SJSA1 (cell line): ENCODE results near the gene MYBL2. TPM values are rescaled to one million over a fixed set of nuclear protein-coding genes. Genes with fewer than 3 reads are reported as not detected.
"Not testable (repeated sequence)": the region's sequence is repeated elsewhere in the genome, so short reads cannot be mapped to it uniquely, and the experiment has no call there.

Source experiments
- DNase-seq, 2 experiments: peaks; one replicate each; pipeline ENCODE4 v3.0.0-alpha.2; 2015 to 2020; ENCODE audit warnings: low spot score in 2 of 2, low read depth in 1 of 2
- H3K27ac ChIP-seq: fragments of 250-450 bp; sonication (Bioruptor Pico); 2 replicates; pipeline ENCODE4 v1.5.1; 2020; ENCODE audit warnings: mild to moderate bottlenecking, moderate library complexity
- H3K27me3 ChIP-seq: fragments of 250-450 bp; sonication (Bioruptor Pico); replicated peaks from 2 replicates; pipeline ENCODE4 v1.5.1; 2020; ENCODE audit warnings: mild to moderate bottlenecking, moderate library complexity
- H3K36me3 ChIP-seq: fragments of 250-450 bp; sonication (Bioruptor Pico); 2 replicates; pipeline ENCODE4 v1.5.1; 2020; ENCODE audit warnings: mild to moderate bottlenecking
- H3K4me1 ChIP-seq: fragments of 250-450 bp; sonication (Bioruptor Pico); replicated peaks from 2 replicates; pipeline ENCODE4 v1.6.1; 2021; ENCODE audit warnings: mild to moderate bottlenecking
- H3K4me3 ChIP-seq: fragments of 250-450 bp; sonication (Bioruptor Pico); 2 replicates; pipeline ENCODE4 v1.5.1; 2020; ENCODE audit warnings: mild to moderate bottlenecking
- H3K9me3 ChIP-seq: fragments of 250-450 bp; sonication (Bioruptor Pico); replicated peaks from 2 replicates; pipeline ENCODE4 v1.5.1; 2020; ENCODE audit warnings: mild to moderate bottlenecking
- total RNA-seq: library from RNA; depleted of rRNA; stranded (reverse); fragments of >200 nt; shearing (Covaris generic); gene quantifications from 2 replicates; pipeline ENCODE4 v1.2.3, GENCODE V29; 2014; rRNA removed

The MYBL2 gene
- total RNA-seq, 1 experiment from 2014 or later = 80.8 TPM

DNA sequence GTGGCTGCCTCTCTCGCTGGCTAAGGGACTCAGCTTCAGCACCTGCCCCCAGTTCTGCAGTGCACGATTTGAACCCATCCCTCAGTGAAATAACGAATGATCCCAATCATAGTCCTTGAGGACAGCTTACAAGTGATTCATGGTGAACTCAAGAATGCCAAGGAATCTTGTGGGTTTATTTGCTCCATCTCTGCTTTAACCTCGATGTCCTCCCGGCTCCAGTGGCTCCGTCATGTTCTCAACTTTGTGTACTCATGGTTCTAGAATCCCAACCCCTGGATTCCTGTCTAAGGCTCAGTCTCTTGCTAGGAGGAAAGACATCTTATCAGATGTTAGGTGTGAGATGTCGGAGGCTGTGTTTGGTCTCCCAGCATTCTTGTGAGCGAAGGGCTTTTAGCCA is 88.9 kb downstream of the MYBL2 start:
- H3K27ac ChIP-seq = peak overlapping the region; percentile 50
- H3K4me3 ChIP-seq = no peak overlapping the region
- no peaks in the 10 kb centered on the region for H3K36me3 ChIP-seq
- H3K27me3 ChIP-seq = no peaks in the 10 kb centered on the region
- no peaks in the 10 kb centered on the region for H3K9me3 ChIP-seq
- H3K4me1 ChIP-seq = peaks cover 38% of the 10 kb centered on the region
- DNase-seq = peak in 1 of 2 experiments; percentile 21

DNA sequence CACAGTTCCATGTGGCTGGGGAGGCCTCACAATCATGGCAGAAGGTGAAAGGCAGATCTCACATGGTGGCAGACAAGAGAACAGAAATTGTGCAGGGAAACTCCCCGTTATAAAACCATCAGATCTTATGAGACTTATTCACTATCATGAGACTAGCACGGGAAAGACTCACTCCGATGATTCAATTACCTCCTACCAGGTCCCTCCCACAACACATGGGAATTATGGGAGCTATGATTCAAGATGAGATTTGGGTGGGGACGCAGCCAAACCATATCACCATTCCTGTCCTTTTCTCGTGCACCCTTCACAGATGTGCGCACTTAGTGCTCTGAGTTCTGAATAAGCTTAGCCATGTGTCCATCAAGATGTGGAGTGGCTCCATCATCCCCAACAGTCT is 91.0 kb downstream of the MYBL2 start:
- not testable (repeated sequence) for H3K27me3 ChIP-seq, H3K36me3 ChIP-seq, H3K27ac ChIP-seq, DNase-seq, H3K4me3 ChIP-seq, H3K9me3 ChIP-seq
- H3K4me1 ChIP-seq = peaks cover 18% of the 10 kb centered on the region

DNA sequence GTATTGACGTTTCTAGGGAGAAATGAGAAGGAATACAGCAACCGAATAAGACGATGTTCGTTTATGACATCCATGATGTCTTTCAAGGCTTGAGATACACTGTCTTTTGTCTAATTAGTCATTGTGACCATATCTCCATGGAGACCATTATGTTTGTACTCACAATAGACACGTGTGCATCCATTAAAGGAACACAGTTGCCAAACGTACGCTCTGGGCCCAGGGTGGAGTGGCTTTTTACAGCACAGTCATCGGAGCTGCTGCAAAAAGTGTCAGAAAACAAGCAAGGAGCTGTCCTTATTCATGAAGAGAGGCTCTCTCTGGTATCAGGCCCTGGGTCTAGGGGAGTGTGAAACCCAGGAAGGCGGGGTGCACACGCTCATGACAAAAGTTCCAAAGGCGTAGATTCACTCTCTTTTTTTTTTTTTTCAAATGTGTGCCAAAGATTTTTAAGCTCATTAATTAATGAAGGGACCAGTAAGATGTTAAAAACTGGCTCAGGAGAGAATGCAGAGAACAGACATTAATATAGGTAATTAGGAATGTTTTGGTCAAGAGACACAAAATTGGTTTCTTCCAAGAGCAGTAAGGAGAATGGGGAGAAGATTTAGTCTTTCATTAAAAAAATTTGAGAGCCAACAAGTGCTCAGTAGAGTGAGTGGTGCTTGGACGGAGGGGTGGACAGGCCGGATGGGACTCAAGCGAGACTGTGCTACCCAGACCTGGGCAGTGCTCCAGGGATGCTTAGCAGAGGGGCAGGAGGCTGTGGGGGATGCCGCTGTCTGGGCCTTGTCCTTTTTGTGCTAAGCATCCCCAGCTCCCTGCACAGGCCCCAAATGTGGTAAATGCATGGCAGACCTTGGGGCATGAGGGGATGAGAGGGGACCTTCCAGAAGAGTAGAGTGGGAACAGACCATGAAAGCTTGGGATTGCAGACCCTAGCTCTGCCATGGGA is 94.7 kb downstream of the MYBL2 start:
- no peak overlapping the region for H3K27ac ChIP-seq
- no peak for DNase-seq
- no peaks in the 10 kb centered on the region for H3K27me3 ChIP-seq
- no peaks in the 10 kb centered on the region for H3K4me1 ChIP-seq
- no peak overlapping the region for H3K4me3 ChIP-seq
- no peaks in the 10 kb centered on the region for H3K9me3 ChIP-seq
- no peaks in the 10 kb centered on the region for H3K36me3 ChIP-seq

DNA sequence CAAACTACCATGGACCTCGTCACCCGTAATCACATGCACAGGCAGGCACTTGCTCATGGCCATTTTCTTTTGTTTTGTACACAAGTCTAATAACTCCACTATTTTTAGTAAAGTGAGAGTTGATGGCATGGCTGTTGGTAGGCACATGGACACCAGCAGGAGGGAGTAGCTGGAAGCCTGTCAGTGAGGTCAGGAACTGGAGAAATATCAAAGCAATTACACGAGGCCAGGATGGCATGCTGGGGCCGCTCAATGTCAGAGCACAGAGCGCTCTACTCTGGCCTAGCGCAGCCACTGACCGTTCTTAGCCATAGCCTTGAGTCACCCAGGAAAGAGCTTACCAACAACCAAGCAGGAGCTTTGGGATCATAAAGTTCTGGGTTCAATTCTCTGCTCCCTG is 96.0 kb downstream of the MYBL2 start:
- Histone ChIP-seq H3K4me3 (no peak overlapping the region), H3K36me3 (no peaks in the 10 kb centered on the region), H3K27ac (no peak overlapping the region), H3K9me3 (no peaks in the 10 kb centered on the region), H3K4me1 (no peaks in the 10 kb centered on the region), H3K27me3 (0 out of 2 replicates have a peak, but pooled peaks cover under 1% of the 10 kb centered on the region)
- DNase-seq = no peak

DNA sequence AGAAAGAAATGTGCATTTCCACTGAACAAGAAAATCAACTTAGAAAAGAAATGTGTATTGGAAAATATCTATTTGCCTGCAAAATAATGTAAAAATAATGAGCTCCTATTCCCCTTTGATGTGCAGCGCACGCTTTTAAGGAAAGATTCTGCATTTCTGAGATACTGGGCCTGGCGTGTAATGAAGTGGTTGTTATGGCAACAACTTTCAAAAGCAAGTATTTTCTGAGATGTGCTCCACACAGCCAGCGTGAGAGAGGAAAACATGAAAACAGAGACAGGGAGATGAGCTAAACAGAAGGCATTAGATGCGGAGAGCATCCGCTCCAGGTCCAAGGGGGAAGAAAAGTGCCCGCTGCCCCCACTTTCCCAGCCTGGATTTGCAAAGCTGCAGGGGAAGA is 99.0 kb downstream of the MYBL2 start:
- Histone ChIP-seq H3K9me3 (no peaks in the 10 kb centered on the region), H3K27me3 (0 out of 2 replicates have a peak, but pooled peaks cover 6% of the 10 kb centered on the region), H3K4me3 (no peak overlapping the region), H3K27ac (no peak overlapping the region), H3K4me1 (no peaks in the 10 kb centered on the region), H3K36me3 (no peaks in the 10 kb centered on the region)
- no peak for DNase-seq

Other genes starting within 250 kb of the MYBL2 start
- gene SRSF6, start 209.2 kb upstream of the MYBL2 start, total RNA-seq = 37.8 and 44.3 TPM in 2 replicates
- gene L3MBTL1, start 159.4 kb upstream of the MYBL2 start, total RNA-seq = not detected in 2 replicates
- not detected in 2 replicates for gene SGK2, start 108.1 kb upstream of the MYBL2 start, total RNA-seq
- 32.5 and 34.7 TPM in 2 replicates for gene IFT52, start 76.2 kb upstream of the MYBL2 start, total RNA-seq
- gene GTSF1L, start 59.9 kb downstream of the MYBL2 start, total RNA-seq = not detected in 2 replicates
- gene TOX2, start 247.7 kb downstream of the MYBL2 start, total RNA-seq = 6.2 TPM in 2 replicates